GM21526 (cell line): Measurements from ENCODE around the gene SIRPG.
"Not testable (repeated sequence)": the region's sequence is repeated elsewhere in the genome, so short reads cannot be mapped to it uniquely, and the experiment has no call there.

Experiments
- ATAC-seq: cut with Tn5 transposase; IDR thresholded peaks from one replicate; pipeline ENCODE4 v1.9.1; 2021; ENCODE audit warnings: moderate library complexity; ENCODE audit not compliant: unreplicated experiment, low FRiP score

The SIRPG gene

DNA sequence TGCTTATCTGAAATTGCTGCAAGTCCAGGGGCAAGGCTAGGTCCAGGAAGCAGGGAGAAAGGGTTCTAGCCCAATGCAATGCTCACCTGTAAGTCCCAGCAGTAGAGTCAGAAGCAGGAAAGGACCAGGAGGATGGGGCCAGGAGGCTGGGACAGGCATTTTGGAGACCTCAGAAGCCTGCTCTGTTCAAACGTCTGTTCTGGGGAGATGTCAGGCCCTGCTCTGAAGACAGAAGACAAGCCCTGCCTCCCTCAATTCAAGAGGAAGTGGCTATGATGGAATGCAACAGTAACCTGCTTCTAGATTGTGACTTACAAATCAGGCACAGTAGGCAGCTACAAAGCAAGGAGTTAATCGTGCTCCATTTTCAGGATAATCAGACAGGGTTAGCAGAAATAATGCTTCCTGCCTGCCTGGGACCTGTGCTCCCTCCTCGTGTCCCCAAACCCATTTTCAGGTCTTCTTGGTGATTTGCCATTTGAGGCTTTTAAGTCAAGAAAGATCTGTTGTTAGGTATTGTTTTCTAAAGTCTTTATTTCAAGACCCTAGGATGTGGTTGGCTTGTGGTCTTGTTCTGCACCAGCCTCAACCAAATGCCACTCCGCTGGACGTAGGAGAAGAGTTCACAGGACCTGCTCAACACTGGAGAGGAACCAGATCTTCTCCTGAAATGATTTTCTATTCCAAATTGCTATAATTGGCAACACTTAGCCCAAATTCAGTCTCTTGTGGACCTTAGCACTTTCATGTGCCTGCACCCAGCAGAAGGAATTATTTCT, at the start of gene SIRPG:
Gene SIRPG (minus strand): TSS at position 224 of the 779 bp plus-strand sequence. CDS start 65 bp downstream, at position 159.
- ATAC-seq, result no peak

DNA sequence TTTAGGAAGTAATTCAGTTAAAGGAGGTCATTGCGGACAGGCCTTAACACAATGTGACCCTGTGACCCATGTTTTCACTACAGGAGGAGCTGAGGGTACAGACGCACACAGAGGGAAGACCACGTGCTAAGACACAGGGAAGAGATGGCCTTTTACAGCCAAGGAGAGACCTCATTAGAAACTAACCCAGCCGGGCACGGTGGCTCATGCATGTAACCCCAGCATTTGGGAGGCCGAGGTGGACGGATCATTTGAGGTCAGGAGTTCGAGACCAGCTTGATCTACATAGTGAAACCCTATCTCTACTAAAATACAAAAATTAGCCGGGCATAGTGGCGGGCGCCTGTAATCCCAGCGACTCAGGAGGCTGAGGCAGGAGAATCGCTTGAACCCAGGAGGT, 49.3 kb upstream of the SIRPG start:
- not testable (repeated sequence) for ATAC-seq

DNA sequence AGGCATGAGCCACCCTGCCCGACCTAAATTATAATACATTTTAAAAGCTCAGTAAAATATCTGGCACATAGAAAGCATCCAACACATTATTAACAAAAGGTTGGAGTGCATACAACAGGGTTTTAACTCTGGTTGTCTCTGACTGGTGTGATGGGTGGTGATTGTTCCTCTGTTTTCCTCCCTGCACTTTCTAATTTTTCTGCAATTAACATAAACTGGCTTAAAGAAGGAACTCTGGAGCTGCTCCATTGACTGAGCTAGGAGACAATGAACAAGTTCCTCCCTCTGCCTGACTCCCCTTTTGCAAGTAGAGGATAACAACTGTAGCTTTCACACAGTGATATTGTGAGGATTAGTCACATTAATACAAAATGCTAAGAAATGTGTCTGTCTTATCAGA, 48.5 kb upstream of the SIRPG start:
- no peak for ATAC-seq

DNA sequence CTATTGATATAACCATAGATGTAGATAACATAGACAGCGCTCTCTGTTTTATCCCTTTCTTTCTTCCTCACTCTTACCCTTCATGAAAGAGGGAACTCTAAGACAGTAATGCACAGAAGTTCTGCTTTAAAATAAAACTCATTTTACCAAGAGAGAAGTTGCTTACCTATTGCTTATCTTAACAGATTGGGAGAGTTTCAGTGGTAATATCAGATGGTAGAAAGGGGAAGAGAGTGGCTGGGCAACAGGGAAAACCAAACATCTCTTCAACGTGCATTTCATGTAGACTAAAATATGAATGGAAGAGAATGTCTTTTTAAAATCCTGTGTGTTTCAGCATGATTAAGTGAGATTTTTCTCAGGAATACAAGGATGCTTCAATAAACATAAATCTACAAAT, 45.3 kb upstream of the SIRPG start:
- ATAC-seq, result no peak

DNA sequence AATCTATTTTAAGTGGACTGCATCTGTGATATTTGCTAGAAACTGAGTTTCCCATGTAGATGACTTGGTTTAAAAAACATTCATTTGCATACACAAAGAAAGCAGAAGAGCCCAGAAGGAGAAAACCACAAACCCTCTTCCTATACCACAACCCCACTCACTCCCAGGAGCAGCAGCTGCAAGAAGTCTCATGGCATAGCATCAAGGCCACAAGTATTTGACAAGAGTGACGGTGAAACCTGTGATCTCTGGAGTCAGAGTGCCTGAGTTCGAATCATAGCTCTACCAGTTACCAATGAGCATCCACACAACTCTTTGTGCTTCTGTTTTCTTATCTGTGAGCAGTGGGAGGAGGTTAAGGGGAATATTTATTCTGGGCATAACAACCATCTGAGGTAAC, 44.7 kb upstream of the SIRPG start:
- no peak for ATAC-seq

DNA sequence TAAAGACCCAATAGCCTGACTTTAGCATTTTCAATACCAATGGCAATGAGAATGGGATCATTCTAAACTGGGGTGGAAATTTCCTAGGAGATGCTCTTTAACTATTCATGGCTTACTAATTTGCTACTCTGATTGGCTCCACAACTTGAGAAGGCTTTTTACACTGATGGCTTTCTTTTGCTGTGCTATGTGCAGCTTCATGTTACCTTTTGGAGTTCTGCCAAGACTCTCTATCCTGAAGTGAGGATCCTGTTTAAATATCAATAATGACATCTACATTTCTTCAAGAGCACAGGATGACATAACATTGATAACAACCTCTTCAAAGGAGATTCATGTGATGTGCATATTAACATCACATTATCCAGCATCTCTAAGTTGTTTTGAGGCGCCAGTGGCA, 43.4 kb upstream of the SIRPG start:
- ATAC-seq, result no peak

DNA sequence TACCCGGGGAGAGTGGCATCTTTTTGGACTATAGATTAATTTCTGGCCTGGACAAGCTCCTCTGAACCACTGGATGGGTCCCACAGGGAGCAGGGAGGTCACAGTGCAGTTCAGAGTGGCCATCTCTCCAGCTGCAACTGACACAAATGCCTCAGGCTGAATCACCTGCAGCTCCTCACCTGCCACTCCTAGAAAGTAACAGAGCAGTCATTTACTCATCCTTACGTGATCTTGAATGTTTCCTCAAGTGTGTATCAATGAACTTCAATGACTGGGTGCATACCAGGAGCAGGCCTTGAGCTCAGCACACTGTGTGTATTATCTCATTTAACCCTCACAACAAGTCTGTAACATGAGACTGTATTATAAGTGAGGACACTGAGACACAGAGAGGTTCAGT, 40.0 kb upstream of the SIRPG start:
- no peak for ATAC-seq

DNA sequence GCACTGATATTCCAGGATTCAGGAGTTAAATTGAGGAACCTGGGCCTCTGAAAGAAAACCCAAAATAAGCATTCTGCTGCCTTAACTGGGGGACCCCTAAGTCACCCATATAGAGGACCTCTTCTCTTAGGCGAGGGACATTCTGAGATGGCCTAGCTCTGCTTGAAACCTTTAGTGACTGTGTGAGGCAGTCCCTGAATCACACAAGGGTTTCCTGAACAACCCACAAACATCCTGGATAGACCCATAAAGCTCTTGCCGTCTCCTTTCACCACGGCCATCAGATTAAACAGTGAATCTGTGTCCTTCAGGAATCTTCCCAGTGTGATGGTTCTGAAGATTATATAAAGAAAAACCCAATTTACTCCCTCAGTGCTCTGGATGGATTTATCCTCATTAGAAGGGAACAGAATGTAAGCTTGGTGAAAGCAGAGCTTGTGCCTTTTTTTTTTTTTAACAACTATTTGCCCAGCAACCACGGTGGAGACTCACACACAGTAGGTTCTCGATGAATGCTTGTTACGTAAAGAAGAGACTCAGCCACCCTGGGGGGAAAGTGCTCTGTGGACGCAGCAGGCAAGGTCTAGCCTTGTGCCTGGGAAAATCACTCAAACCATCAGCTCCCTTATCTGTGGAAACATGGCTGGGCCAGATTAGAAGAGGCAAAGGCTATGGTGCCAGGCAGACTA, 39.1 kb upstream of the SIRPG start:
- no peak for ATAC-seq

DNA sequence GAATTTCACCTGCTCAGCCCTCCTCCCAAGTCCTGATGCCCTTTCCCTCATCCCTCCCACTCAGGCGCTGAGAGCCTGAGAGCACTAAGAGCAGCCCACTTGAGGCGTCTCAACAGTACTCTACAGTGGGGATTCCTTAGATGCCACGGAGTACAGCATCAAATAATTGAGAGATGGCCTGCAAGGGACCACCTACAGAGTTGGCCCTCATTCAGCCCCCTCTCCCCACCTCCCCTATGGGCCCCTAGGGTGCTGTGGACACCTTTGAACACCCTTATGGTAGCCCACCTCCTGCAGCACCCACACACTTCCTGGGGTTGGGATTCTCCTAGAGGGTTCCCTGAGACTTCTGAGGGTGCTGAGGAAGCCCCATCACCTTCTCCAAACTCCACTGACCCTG, 37.1 kb upstream of the SIRPG start:
- no peak for ATAC-seq

DNA sequence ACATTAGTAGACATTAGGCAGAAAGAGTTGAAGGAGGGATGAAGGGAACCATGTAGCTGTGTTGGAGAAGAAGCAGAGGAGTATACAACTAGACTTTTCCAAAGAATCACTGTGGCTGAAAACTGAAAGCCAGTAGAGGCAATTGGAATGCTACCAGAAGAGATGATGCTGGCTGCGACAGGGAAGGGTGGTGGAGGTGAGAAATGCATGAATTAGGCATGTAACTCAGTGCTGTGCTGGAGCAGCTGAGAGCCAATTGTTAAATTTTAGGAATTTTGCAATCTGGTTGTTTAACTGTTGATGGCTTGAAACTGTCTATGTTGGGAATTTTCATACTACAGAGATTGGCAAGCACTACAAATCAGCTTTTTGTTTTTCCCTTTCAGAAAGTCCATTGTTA, 35.8 kb upstream of the SIRPG start:
- no peak for ATAC-seq

DNA sequence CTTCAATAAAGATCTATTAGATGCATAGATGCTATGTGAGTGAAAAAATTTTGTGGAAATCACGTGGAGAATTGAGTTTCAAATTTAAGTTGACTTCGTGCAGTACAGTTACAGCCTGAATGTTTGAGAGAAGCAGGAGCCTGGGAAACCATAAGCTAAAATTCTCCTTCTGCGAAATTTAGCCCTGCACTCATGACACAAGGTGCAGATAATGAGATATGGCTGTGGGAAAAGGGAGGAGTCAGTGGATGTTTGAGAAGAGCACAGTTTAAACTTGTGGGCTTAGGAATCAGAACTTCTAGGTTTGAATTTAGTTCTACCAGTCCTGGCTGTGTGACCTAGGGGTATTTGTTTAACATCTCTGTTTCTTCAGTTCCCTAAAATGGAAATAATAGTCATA, 32.1 kb upstream of the SIRPG start:
- no peak for ATAC-seq

DNA sequence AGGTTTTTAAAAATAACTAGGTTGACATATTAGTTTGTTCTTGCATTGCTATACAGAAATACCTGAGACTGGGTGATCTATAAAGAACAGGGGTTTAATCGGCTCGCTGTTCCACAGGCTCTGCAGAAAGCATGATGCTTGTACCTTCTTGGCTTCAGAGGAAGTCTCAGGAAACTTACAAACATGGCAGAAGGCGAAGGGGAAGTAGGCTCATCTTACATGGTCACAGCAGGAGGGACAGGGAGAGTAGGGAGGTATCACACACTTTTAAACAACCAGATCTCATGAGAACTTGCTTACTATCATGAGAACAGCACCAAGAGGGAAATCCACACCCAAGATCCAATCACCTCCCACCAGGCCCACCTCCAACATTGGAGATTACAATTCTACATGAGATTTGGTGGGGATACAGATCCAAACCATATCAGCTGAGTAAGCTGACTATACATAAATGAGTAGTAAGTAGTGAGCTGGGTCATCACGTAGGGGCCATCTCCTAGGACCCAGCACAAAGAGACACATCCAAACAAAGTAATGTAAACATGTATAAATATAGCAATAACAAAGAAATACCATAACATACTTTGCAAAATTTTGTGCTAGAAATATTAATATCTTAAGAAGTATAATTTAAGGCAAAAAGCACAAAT, 31.4 kb upstream of the SIRPG start:
- no peak for ATAC-seq

DNA sequence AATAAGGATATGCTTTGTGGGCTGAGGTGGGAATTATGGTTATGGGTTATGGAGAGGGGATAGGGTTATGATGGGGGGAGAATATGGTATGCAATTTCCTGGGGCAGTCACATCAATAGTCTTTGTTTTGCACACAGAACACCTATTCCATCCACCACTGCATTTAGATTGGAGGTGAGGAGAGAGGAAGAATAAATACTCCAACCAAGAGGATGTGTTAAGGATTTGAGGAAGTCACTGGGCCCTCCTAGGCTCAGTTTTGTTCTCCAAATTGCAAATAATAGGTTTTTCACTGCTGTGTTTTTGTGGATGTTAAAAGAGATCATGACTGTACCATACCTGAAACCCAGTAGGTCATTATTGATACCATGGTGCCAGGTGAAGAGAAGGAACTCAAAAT, 29.5 kb upstream of the SIRPG start:
- ATAC-seq, result no peak

DNA sequence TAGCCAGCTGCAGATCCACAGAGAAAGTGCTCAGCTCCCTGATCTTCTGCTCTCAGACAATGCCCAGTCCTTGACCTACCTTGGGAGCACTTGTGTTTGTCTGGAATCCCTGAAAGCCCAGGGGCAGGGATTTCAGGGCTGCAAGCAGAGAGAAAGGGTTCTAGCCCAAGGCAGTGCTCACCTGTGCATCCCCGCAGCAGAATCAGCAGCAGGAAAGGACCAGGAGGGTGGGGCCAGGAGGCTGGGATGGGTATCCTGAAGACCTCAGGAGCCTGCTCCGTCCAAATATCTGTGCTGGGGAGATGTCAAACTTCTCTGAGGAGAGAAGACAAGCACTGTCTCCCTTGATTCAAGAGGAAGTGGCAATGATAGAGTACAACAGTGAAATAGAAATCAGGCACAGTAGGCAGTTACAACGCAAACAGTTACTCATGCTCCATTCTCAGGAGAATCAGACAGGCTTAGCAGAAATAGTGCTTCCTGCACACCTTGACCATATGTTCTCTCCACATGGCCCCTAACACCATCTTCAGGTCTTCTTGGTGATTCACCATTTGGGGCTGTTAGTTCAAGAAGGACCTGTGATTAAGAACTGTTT, 28.7 kb upstream of the SIRPG start:
- no peak for ATAC-seq

DNA sequence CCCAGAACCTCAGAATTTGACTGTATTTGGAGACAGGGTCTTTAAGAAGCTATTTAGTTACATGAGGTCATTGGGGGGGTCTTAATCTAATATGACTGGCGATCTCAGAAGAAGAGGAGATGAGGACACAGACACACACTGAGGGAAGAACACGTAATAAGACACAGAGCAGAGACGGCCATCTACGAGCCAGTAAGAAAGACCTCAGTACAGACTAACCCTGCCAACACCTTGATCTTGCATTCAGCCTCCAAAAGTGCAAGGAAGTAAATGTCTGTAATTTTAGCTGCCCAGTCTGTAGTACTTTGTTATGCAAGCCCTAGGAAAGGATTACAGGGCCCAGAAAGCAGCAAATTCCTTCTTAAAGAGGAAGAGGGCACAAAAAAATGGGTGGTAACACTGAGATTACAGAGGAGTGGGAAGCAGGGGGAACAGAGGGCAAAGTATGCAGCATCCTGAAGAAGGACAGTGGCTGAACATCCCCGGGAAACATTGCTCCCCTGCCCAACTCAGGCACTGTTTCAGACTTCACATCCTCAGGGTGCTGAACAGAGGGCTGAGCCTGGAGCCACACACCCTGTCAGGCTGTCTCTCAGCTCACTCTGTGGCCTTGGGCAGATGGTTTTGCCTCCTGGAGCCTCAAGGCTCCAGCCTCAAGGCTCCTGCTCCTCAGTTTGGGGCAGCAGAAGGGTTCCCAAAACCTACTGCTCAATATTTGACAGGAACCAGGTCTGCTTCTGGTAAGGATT, 27.9 kb upstream of the SIRPG start:
- no peak for ATAC-seq

DNA sequence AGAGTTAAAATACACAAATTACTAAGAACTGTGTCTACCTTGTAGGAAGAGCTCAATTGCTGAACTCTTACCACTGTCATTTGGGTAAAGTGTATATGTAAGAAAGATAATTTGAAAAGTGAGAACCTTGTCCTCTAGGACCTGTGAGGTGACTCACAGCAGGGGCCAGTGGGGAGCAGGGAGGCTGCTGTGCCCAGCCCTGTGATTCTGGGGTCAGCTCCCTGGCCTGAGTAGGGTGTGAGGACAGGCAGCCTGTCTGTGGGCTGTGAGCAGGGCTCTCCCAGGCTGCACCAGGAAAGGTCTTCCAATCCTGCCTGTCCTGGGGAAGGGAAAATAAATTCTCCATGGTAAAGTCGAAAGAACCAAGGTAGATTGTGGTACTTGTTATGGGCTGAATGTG, 27.3 kb upstream of the SIRPG start:
- ATAC-seq, result no peak

DNA sequence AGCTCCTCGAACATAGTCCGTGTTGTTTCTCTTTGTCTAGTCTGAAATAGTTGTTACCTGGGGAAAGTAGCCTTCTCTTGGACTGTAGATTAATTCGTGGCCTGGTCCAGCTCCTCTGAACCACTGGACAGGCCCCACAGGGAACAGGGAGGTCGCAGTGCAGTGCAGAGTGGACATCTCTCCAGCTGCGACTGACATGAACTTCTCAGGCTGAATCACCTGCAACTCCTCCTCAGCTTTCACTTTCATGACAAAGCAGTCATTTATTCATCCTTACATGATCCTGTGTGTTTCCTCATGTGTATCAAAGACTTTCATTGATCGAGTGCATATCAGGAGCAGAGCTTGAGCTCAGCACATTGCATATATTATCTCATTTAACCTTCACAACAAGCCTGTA, 19.1 kb upstream of the SIRPG start:
- no peak for ATAC-seq

DNA sequence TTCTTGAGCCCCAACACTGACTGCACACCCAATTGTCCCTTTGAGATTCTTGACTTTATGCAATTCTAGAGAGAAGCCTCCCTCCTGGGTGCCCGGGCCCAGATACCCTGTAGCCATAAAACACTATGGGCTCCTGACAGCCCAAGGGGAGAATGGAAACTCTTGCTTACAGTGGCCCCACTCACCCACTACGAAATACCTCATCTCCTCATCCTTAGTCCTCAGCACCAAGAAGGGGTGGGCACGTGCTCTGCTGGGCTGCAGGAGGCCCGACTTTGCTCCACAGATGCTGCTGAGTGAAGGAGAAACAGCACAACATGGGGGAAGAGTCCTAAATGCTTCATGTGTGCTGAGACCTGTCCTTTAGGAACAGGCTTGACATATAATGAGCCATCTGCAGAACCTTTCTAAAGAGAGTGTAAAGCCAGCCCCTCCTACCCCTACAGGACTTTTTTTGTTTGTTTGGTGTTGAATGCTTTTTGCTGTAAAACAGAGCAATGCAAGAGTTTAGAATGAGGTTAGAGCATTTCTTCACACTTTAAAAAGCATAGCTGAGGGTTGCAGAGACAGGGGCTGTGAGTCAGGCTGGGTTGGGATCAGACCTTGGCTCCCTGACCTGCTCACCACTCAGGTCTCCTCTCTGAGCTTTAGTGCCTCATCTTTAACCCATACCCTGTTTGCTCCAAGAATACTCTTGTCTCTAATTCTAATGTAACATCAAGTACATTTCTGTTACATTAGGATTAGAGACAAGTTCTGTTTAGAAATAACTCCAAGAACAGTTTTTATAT, 17.6 kb upstream of the SIRPG start:
- ATAC-seq, result no peak

DNA sequence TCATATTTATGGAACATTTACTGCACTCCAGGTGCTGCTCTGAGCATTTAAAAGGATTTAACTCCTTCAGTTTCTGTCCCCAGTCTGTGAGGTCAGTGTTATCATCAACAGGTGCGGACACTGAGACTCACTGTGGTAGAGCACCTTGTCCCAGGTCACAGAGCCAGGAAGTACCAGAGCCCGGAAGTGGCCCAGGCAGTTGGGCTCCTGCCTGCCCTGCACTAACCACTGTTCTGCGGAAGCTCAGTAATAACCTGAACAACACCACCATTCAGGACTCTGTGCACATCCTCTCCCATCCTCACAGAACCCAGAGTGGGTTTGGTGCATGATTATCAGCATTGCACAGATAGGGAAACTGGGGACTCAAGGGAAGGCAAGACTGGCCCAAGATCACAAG, 16.8 kb upstream of the SIRPG start:
- ATAC-seq, result no peak

DNA sequence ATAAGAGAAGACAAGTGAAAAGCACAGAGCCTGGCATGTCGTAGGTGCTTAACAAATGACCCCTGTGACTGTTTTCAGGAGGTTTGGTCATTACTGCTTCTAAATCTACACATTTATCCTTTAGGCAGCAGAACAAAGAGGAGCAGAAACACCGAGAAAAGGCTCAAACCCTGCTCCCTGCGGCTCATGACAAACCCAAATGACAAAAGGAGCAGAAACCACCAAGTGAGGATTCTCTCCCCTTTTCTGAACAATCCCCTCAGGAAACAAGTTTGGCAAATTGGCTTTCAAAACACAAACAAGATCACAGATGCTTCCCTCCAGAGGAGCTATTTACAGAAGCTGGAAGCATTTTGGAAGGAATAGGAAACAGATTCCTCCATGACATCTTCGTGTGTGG, 15.8 kb upstream of the SIRPG start:
- no peak for ATAC-seq
